ENCODE measurements around the gene DYNC2I2.

Gene DYNC2I2

DNA sequence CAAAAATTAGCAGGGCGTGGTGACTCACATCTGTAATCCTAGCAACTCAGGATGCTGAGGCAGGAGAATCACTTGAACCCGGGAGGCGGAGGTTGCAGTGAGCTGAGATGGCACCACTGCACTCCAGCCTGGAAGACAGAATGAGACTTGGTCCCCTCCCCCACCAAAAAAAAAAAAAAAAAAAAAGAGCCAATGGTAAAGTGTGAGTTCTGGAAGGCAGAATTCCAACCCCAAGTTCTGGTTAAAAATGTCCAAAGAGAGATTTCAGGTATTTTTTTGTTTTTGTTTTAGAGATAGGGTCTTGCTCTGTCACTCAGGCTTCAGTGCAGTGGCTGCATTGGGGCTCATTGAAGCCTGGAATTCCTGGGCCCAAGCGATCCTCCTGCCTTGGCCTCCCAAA lies 30.8 kb upstream of the DYNC2I2 start:
- H3K9ac ChIP-seq (ENCODE audit: low read depth, low read length, poor library complexity, severe bottlenecking), result no peak overlapping the region

DNA sequence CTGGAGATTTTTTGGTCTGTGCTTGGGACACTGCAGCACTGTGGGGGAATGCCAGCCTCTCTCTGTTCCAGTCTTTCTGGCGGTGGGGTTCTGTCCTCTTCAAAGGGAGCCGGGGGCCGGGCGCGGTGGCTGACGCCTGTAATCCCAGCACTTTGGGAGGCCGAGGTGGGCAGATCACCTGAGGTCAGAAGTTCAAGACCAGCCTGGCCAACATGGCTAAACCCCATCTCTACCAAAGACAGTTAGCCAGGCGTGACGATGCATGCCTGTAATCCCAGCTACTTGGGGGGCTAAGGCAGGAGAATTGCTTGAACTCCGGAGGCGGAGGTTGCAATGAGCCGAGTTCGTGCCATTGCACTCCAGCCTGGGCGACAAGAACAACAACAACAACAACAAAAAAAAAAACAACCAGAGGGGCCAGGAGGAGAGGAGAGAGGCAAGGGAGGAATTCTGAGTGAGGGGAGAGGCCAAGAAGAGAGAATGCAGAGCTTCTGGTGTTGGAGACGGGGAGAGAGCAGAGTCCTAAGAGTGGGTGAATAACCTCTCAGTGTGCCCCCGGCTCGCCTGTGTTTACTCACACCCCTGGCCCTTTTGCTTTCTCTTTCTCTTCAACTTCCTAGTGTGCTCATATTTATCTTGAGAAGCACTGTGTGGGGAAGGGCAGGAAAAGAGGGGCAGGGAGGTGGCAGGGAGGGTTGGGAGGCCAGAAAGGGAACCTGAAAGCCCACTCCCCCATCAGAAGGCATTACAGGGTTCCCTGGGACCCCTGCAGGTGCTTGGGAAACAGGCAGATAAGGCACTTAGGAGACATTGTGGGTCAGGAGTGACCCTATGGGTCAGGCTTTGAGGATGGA lies 29.2 kb upstream of the DYNC2I2 start:
- Histone ChIP-seq H3K4me1 (ENCODE audit: insufficient read depth, low read length, poor library complexity, severe bottlenecking) (peaks cover 37% of the 10 kb centered on the region), H3K27me3 (ENCODE audit: insufficient read depth, low read length, poor library complexity, severe bottlenecking) (no peaks in the 10 kb centered on the region), H3F3A (ENCODE audit: low read depth) (no peaks in the 10 kb centered on the region), H3K4me2 (ENCODE audit: low read depth, low read length, poor library complexity, severe bottlenecking) (peak overlapping the region; percentile 81), H2AFZ (ENCODE audit: low read length) (peak overlapping the region; percentile 52), H3K9ac (ENCODE audit: low read depth, low read length, poor library complexity, severe bottlenecking) (peak overlapping the region; percentile 93), H3K36me3 (ENCODE audit: insufficient read depth, low read length) (no peaks in the 10 kb centered on the region), H4K20me1 (ENCODE audit: insufficient read depth, low read length, poor library complexity, severe bottlenecking) (peaks cover 7% of the 10 kb centered on the region), H3K79me2 (ENCODE audit: insufficient read depth, low read length) (peaks cover 52% of the 10 kb centered on the region), H3K9me3 (ENCODE audit: insufficient read depth, low read depth, low read length) (no peaks in the 10 kb centered on the region), H3K9me2 (replicated peaks; ENCODE audit: low read depth, low read length) (no peaks in the 10 kb centered on the region), H3K4me3 (ENCODE audit: low read length, poor library complexity, severe bottlenecking) (peak overlapping the region; percentile 90)
- no peak for TF ChIP-seq EZH2phosphoT487 (IDR thresholded peaks at IDR 0.05; ENCODE audit: borderline replicate concordance)
- TF ChIP-seq, protein P1, sequence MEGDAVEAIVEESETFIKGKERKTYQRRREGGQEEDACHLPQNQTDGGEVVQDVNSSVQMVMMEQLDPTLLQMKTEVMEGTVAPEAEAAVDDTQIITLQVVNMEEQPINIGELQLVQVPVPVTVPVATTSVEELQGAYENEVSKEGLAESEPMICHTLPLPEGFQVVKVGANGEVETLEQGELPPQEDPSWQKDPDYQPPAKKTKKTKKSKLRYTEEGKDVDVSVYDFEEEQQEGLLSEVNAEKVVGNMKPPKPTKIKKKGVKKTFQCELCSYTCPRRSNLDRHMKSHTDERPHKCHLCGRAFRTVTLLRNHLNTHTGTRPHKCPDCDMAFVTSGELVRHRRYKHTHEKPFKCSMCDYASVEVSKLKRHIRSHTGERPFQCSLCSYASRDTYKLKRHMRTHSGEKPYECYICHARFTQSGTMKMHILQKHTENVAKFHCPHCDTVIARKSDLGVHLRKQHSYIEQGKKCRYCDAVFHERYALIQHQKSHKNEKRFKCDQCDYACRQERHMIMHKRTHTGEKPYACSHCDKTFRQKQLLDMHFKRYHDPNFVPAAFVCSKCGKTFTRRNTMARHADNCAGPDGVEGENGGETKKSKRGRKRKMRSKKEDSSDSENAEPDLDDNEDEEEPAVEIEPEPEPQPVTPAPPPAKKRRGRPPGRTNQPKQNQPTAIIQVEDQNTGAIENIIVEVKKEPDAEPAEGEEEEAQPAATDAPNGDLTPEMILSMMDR (conservative IDR thresholded peaks at IDR 0.05; ENCODE audit: low read length), result no peak

More for the DNA sequence above, 30.8 kb upstream of the DYNC2I2 start:
- peaks cover 13% of the 10 kb centered on the region for H3K36me3 ChIP-seq (ENCODE audit: insufficient read depth, low read length)
- peaks cover 23% of the 10 kb centered on the region for H4K20me1 ChIP-seq (ENCODE audit: insufficient read depth, low read length, poor library complexity, severe bottlenecking)
- no peak overlapping the region for H3K4me3 ChIP-seq (ENCODE audit: low read length, poor library complexity, severe bottlenecking)
- H3K4me2 ChIP-seq (ENCODE audit: low read depth, low read length, poor library complexity, severe bottlenecking), result no peak overlapping the region
- peaks cover 52% of the 10 kb centered on the region for H3K4me1 ChIP-seq (ENCODE audit: insufficient read depth, low read length, poor library complexity, severe bottlenecking)
- no peaks in the 10 kb centered on the region for H3K27me3 ChIP-seq (ENCODE audit: insufficient read depth, low read length, poor library complexity, severe bottlenecking)
- no peak for TF ChIP-seq EZH2phosphoT487 (IDR thresholded peaks at IDR 0.05; ENCODE audit: borderline replicate concordance)
- TF ChIP-seq, protein P1 (conservative IDR thresholded peaks at IDR 0.05; ENCODE audit: low read length), result no peak
- H3K79me2 ChIP-seq (ENCODE audit: insufficient read depth, low read length), result peaks cover 68% of the 10 kb centered on the region
- no peaks in the 10 kb centered on the region for H3K9me3 ChIP-seq (ENCODE audit: insufficient read depth, low read depth, low read length)
- no peaks in the 10 kb centered on the region for H3F3A ChIP-seq (ENCODE audit: low read depth)
- H2AFZ ChIP-seq (ENCODE audit: low read length), result no peak overlapping the region
- H3K9me2 ChIP-seq (replicated peaks; ENCODE audit: low read depth, low read length), result no peaks in the 10 kb centered on the region

DNA sequence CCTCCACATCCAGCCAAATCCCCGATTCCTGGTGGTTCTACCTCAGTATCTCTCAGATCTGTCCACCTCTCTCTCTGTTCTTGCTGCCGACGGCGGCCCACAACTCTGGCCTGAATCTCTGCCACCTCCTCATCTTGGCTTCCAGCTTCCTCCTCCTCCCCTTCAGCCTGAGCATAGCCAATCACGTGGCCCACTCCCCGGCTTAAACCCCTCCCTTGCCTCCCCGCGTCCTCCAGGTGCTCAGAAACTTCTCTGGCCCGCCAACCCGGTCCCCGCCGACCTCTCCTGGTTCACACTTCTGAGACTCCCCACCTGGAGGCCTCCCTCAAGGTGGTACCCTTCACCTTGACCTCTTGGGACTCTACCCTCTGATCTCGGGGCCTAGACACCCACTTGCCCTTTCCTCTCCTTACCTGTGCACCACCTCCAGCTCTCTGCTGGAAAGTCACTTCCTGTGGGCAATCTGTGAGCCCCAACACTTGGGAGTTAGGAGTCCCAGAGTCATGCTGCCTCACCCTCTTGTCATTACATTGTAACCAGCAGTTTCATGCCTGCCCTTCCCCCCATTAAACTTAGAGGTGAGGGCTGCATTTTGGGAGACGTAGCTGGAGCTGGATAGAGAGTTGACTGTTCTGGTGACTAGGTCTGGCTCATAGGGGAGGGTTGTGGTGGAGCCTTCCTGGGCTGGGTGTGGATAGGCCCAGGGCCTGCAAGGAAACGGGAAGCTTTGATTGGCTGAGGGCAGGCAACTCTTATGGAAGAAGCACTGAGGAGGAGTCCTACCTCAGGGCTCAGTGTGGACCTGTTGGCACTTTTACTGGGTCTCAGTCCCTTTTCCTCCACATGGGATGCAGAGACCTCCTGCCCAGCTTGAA lies 27.9 kb upstream of the DYNC2I2 start:
- Histone ChIP-seq H3K4me2 (ENCODE audit: low read depth, low read length, poor library complexity, severe bottlenecking) (peak overlapping the region; percentile 81), H3K9ac (ENCODE audit: low read depth, low read length, poor library complexity, severe bottlenecking) (peak overlapping the region; percentile 93), H3K4me3 (ENCODE audit: low read length, poor library complexity, severe bottlenecking) (peak overlapping the region; percentile 90), H2AFZ (ENCODE audit: low read length) (peak overlapping the region; percentile 73), H3K9me3 (ENCODE audit: insufficient read depth, low read depth, low read length) (no peaks in the 10 kb centered on the region), H3F3A (ENCODE audit: low read depth) (no peaks in the 10 kb centered on the region), H3K27me3 (ENCODE audit: insufficient read depth, low read length, poor library complexity, severe bottlenecking) (no peaks in the 10 kb centered on the region), H3K79me2 (ENCODE audit: insufficient read depth, low read length) (peaks cover 42% of the 10 kb centered on the region), H3K36me3 (ENCODE audit: insufficient read depth, low read length) (no peaks in the 10 kb centered on the region), H4K20me1 (ENCODE audit: insufficient read depth, low read length, poor library complexity, severe bottlenecking) (no peaks in the 10 kb centered on the region), H3K9me2 (replicated peaks; ENCODE audit: low read depth, low read length) (no peaks in the 10 kb centered on the region), H3K4me1 (ENCODE audit: insufficient read depth, low read length, poor library complexity, severe bottlenecking) (peaks cover 35% of the 10 kb centered on the region)
- TF ChIP-seq, protein P1 (conservative IDR thresholded peaks at IDR 0.05; ENCODE audit: low read length), result no peak
- no peak for TF ChIP-seq EZH2phosphoT487 (IDR thresholded peaks at IDR 0.05; ENCODE audit: borderline replicate concordance)
